ENCODE results near the gene AHSG.
"Not testable (repeated sequence)": the region's sequence is repeated elsewhere in the genome, so short reads cannot be mapped to it uniquely, and the experiment has no call there.

The AHSG gene

DNA sequence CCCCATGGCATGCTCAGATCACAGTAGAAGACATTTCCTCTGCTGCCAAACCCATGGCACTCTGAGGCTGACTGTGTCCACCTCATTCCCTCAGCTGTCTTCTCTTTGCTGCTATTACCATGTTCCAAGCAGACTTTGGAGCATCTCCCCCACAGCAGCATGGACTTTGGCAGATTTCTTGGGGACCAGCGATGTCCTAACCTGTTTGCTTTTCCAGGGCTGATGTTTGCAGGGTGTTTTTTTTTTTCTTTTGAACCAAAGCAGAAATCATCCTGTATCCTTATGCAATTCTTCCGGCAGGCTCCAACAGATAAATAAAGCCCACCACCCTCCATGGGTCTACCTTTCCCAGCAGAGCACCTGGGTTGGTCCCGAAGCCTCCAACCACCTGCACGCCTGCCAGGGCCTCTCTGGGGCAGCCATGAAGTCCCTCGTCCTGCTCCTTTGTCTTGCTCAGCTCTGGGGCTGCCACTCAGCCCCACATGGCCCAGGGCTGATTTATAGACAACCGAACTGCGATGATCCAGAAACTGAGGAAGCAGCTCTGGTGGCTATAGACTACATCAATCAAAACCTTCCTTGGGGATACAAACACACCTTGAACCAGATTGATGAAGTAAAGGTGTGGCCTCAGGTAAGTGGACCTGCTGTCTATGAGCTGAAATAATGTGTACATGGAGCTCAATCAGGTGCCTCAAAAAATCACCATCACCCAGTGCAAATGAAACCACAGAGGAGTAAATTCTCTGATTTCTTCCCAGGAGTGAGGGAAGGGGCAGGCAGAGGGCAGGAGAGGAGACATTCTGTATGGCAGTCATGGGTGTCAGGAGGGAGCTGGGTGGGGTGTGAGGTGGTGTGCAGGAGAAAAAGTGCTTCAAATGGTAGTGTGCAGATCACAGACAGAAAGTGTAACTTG is at the start of gene AHSG:
AHSG (plus strand) TSS at position 340 of the 916 bp plus-strand sequence; CDS start at position 422, 82 bp downstream.
- peaks cover 6% of the 10 kb centered on the region for H3K27me3 Mint-ChIP-seq
- H3K9me3 Mint-ChIP-seq (ENCODE audit: low read depth): no peaks in the 10 kb centered on the region
- no peak within 1 kb of the TSS for H3K27ac Mint-ChIP-seq
- no peaks in the 10 kb centered on the region for H3K36me3 Mint-ChIP-seq
- peaks cover 20% of the 10 kb centered on the region for H3K4me1 Mint-ChIP-seq (ENCODE audit: low read depth)
- no peak within 1 kb of the TSS for H3K4me3 Mint-ChIP-seq

GRCh38 chr3:186564586-186564985 is 48.3 kb upstream of the AHSG start:
- peaks cover 7% of the 10 kb centered on the region for H3K36me3 Mint-ChIP-seq
- no peak overlapping the region for H3K27ac Mint-ChIP-seq
- peak overlapping the region; percentile 38 for H3K4me3 Mint-ChIP-seq
- no peaks in the 10 kb centered on the region for H3K27me3 Mint-ChIP-seq
- H3K4me1 Mint-ChIP-seq (ENCODE audit: low read depth): peaks cover 74% of the 10 kb centered on the region
- no peaks in the 10 kb centered on the region for H3K9me3 Mint-ChIP-seq (ENCODE audit: low read depth)

DNA sequence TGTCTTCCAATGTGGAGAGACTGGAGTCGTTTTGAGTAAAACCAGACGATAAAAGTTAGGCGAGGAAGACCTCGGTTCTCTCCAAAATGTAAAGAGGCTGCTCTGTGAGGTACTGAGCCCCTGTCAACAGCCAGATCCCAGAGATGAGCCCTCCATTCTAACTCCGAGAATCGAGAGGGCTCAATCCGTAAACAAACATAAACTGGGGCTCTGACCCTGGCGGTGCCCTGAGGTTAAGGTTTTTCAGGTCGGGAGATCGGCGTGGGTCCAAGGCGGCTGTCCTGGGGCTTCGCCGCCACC is 46.1 kb upstream of the AHSG start:
- peaks cover 69% of the 10 kb centered on the region for H3K4me1 Mint-ChIP-seq (ENCODE audit: low read depth)
- no peaks in the 10 kb centered on the region for H3K9me3 Mint-ChIP-seq (ENCODE audit: low read depth)
- peak overlapping the region; percentile 94 for H3K4me3 Mint-ChIP-seq
- peaks cover 5% of the 10 kb centered on the region for H3K36me3 Mint-ChIP-seq
- H3K27ac Mint-ChIP-seq: peak overlapping the region; percentile 88
- no peaks in the 10 kb centered on the region for H3K27me3 Mint-ChIP-seq

- peak within 1 kb of the TSS; percentile 94 for H3K4me3 Mint-ChIP-seq
- peaks cover 68% of the 10 kb centered on the region for H3K4me1 Mint-ChIP-seq (ENCODE audit: low read depth)
- peak within 1 kb of the TSS; percentile 96 for H3K27ac Mint-ChIP-seq
- H3K36me3 Mint-ChIP-seq: peaks cover 2% of the 10 kb centered on the region
- no peaks in the 10 kb centered on the region for H3K9me3 Mint-ChIP-seq (ENCODE audit: low read depth)
- H3K27me3 Mint-ChIP-seq: no peaks in the 10 kb centered on the region
These were observed 45.6 kb upstream of the AHSG start, which contains the start of gene TBCCD1 for GRCh38 chr3:186567072-186567921. TSS of gene TBCCD1 (minus strand) at chr3:186567339. CDS start at chr3:186564329, 3,010 bp downstream.

DNA sequence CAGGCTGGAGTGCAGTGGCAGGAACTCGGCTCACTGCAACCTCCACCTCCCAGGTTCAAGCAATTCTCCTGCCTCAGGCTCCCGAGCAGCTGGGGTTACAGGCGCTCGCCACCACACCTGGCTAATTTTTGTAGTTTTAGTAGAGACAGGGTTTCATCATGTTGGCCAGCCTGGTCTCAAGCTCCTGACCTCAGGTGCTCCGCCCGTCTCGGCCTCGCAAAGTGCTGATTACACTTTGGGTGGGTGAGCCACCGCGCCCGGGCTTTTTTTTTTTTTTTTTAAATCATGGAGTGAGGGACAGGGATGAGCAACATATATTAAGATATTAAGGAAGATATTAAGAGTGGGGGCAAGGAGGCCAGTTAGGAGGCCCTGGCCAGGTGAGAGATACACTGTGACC is 43.5 kb upstream of the AHSG start:
- not testable (repeated sequence) for H3K27me3 Mint-ChIP-seq; H3K36me3 Mint-ChIP-seq; H3K9me3 Mint-ChIP-seq (ENCODE audit: low read depth)
- H3K4me3 Mint-ChIP-seq: peak overlapping the region; percentile 98
- H3K4me1 Mint-ChIP-seq (ENCODE audit: low read depth): peaks cover 62% of the 10 kb centered on the region
- H3K27ac Mint-ChIP-seq: peak overlapping the region; percentile 93

DNA sequence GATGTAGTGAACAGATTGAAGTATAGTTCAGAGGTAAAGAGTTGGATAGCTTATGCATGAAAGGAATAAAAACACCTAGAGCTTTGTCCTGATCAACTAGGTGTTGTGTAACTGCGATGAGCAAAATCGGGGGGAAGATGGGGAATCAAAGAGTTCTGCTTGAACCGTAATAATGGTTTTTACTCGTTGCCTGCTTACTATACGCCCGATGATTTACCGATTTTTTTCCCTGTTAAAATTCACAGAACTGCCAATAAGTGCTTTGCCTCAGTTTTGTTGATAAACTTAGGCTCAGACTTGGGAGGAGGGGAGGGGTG is 43.1 kb upstream of the AHSG start:
- Mint-ChIP-seq H3K27me3 (no peaks in the 10 kb centered on the region), H3K9me3 (ENCODE audit: low read depth) (no peaks in the 10 kb centered on the region), H3K4me3 (peak overlapping the region; percentile 98), H3K4me1 (ENCODE audit: low read depth) (peaks cover 62% of the 10 kb centered on the region), H3K36me3 (peaks cover 3% of the 10 kb centered on the region), H3K27ac (peak overlapping the region; percentile 93)

- Mint-ChIP-seq H3K27ac (peak within 1 kb of the TSS; percentile 93), H3K36me3 (peaks cover 3% of the 10 kb centered on the region), H3K4me3 (peak within 1 kb of the TSS; percentile 98), H3K27me3 (no peaks in the 10 kb centered on the region), H3K4me1 (ENCODE audit: low read depth) (peaks cover 59% of the 10 kb centered on the region), H3K9me3 (ENCODE audit: low read depth) (no peaks in the 10 kb centered on the region)
These were observed 42.5 kb upstream of the AHSG start, which contains the start of gene DNAJB11 for GRCh38 chr3:186570096-186570940. TSS of gene DNAJB11 (plus strand) at chr3:186570720. CDS start at chr3:186570898, 178 bp downstream.

- Mint-ChIP-seq H3K36me3 (peaks cover 6% of the 10 kb centered on the region), H3K27ac (peak overlapping the region; percentile 93), H3K4me3 (peak overlapping the region; percentile 98), H3K4me1 (ENCODE audit: low read depth) (peaks cover 59% of the 10 kb centered on the region), H3K9me3 (ENCODE audit: low read depth) (no peaks in the 10 kb centered on the region), H3K27me3 (no peaks in the 10 kb centered on the region)
These were observed 41.8 kb upstream of the AHSG start for GRCh38 chr3:186570941-186571643.

DNA sequence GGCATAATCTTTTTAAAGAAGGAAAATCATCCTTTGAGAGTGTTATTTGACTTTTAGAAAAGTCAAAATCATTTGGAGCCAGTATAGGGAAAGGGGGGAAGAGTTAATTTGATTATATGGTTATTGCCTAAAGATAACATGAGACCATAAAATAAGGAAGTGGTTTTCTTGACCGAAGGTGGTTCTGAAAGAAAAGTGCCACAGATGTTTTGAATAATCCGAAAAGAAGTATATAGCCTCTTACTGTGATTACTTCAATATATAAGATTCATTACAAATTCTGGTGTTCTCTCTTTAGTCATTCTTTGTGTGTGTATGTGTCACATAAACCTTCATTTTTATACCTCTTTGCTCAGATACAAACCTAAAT is 41.2 kb upstream of the AHSG start:
- Mint-ChIP-seq H3K4me3 (peak overlapping the region; percentile 98), H3K36me3 (peaks cover 6% of the 10 kb centered on the region), H3K4me1 (ENCODE audit: low read depth) (peaks cover 58% of the 10 kb centered on the region), H3K27me3 (no peaks in the 10 kb centered on the region), H3K27ac (peak overlapping the region; percentile 89), H3K9me3 (ENCODE audit: low read depth) (no peaks in the 10 kb centered on the region)

- H3K4me3 Mint-ChIP-seq: no peak overlapping the region
These were observed 35.3 kb upstream of the AHSG start for GRCh38 chr3:186577521-186577920.

GRCh38 chr3:186580785-186581184 is 32.1 kb upstream of the AHSG start:
- Mint-ChIP-seq H3K36me3 (peaks cover 9% of the 10 kb centered on the region), H3K27me3 (no peaks in the 10 kb centered on the region), H3K9me3 (ENCODE audit: low read depth) (no peaks in the 10 kb centered on the region), H3K27ac (no peak overlapping the region), H3K4me3 (no peak overlapping the region), H3K4me1 (ENCODE audit: low read depth) (peaks cover 10% of the 10 kb centered on the region)

More at GRCh38 chr3:186577521-186577920, 35.3 kb upstream of the AHSG start:
- Mint-ChIP-seq H3K27ac (no peak overlapping the region), H3K9me3 (ENCODE audit: low read depth) (no peaks in the 10 kb centered on the region), H3K4me1 (ENCODE audit: low read depth) (peaks cover 28% of the 10 kb centered on the region), H3K27me3 (no peaks in the 10 kb centered on the region), H3K36me3 (peaks cover 9% of the 10 kb centered on the region)

DNA sequence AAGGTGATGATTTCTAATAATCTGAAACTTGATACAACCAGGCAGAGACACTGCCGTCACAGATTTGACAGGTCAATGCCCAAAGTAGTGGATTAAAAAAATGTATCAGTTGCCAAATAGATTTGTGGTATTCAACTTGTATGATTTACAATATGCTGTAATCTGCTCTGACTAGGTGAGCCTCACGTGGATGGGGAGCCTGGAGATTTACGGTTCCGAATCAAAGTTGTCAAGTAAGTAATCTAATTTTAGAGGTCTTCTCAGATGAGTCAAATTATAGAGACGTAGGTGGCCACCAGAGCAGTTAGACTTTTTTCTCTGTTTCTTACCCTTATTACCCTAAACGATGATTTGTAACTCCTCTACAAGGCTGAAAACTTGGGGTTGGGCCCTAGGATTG is 30.3 kb upstream of the AHSG start:
- Mint-ChIP-seq H3K27me3 (no peaks in the 10 kb centered on the region), H3K9me3 (ENCODE audit: low read depth) (no peaks in the 10 kb centered on the region), H3K27ac (no peak overlapping the region), H3K36me3 (peaks cover 9% of the 10 kb centered on the region), H3K4me1 (ENCODE audit: low read depth) (peaks cover under 1% of the 10 kb centered on the region), H3K4me3 (no peak overlapping the region)

- no peak overlapping the region for H3K27ac Mint-ChIP-seq
- H3K36me3 Mint-ChIP-seq: peaks cover 9% of the 10 kb centered on the region
These were observed 29.0 kb upstream of the AHSG start for GRCh38 chr3:186583831-186584230.

DNA sequence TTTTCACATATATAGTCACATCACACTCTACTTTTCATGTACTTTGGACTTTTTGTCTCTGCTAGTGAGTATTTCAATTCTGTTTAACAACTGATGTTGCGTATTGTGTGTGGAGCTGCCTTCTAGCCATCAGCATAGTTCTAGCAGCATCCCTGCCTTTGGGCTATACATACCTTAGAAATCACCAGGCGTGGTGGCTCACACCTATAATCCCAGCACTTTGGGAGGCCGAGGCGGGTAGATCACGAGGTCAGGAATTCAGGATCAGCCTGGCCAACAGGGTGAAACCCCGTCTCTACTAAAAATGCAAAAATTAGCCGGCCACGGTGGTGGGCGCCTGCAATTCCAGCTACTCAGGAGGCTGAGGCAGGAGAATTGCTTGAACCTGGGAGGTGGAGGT is 26.6 kb upstream of the AHSG start:
- H3K27me3 Mint-ChIP-seq; H3K27ac Mint-ChIP-seq; H3K9me3 Mint-ChIP-seq (ENCODE audit: low read depth); H3K4me3 Mint-ChIP-seq; H3K36me3 Mint-ChIP-seq: not testable (repeated sequence)
- H3K4me1 Mint-ChIP-seq (ENCODE audit: low read depth): peaks cover 22% of the 10 kb centered on the region

More at GRCh38 chr3:186583831-186584230, 29.0 kb upstream of the AHSG start:
- no peaks in the 10 kb centered on the region for H3K27me3 Mint-ChIP-seq
- H3K9me3 Mint-ChIP-seq (ENCODE audit: low read depth): no peaks in the 10 kb centered on the region
- H3K4me3 Mint-ChIP-seq: no peak overlapping the region
- H3K4me1 Mint-ChIP-seq (ENCODE audit: low read depth): peaks cover 6% of the 10 kb centered on the region
